ENCODE measurements around the gene RGS17. TPM values are rescaled to one million over a fixed set of nuclear protein-coding genes. Genes with fewer than 3 reads are reported as not detected.

RGS17 gene
- total RNA-seq, 6 experiments from 2014 or later = 0.02 to 0.24 (median 0.09) TPM; not detected in 1

DNA sequence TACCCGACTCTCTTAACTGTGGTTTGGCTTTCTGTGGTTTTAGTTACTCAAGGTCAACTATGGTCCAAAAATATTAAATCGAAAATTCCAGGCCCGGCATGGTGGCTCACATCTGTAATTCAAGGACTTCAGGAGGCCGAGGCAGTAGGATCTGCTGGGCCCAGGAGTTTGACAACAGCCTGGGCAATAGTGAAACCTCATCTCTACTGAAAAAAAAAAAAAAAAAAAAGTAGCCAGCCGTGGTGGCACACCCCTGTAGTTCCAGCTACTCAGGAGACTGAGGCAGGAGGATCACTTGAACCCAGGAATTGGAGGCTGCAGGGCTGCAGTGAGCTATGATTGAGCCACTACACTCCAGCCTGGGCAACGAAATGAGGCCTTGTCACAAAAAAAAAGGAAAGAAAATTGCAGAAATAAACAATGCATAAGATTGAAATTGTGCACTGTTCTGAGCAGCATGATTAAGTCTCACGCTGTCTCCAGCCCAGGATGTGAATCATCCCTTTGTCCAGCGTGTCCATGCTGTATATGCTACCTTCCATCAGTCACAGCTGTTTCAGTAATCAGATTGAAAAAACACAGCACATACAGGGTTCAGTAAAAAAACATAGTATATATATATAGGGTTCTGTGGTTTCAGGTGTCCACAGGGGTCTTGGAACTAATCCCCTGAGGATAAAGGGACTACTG, 40.7 kb downstream of the RGS17 start:
- peak overlapping the region; percentile 71 for H3K4me3 Mint-ChIP-seq
- no peaks in the 10 kb centered on the region for H3K27me3 Mint-ChIP-seq (ENCODE audit: insufficient read depth)
- TF ChIP-seq, protein P1, sequence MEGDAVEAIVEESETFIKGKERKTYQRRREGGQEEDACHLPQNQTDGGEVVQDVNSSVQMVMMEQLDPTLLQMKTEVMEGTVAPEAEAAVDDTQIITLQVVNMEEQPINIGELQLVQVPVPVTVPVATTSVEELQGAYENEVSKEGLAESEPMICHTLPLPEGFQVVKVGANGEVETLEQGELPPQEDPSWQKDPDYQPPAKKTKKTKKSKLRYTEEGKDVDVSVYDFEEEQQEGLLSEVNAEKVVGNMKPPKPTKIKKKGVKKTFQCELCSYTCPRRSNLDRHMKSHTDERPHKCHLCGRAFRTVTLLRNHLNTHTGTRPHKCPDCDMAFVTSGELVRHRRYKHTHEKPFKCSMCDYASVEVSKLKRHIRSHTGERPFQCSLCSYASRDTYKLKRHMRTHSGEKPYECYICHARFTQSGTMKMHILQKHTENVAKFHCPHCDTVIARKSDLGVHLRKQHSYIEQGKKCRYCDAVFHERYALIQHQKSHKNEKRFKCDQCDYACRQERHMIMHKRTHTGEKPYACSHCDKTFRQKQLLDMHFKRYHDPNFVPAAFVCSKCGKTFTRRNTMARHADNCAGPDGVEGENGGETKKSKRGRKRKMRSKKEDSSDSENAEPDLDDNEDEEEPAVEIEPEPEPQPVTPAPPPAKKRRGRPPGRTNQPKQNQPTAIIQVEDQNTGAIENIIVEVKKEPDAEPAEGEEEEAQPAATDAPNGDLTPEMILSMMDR (IDR thresholded peaks at IDR 0.05) = no peak
- H3K4me1 Mint-ChIP-seq (ENCODE audit: low read depth) = peaks cover 46% of the 10 kb centered on the region
- no peaks in the 10 kb centered on the region for H3K36me3 Mint-ChIP-seq (ENCODE audit: low read depth)
- DNase-seq = peak; percentile 66
- H3K9me3 Mint-ChIP-seq = no peaks in the 10 kb centered on the region
- peak overlapping the region; percentile 79 for H3K27ac Mint-ChIP-seq

DNA sequence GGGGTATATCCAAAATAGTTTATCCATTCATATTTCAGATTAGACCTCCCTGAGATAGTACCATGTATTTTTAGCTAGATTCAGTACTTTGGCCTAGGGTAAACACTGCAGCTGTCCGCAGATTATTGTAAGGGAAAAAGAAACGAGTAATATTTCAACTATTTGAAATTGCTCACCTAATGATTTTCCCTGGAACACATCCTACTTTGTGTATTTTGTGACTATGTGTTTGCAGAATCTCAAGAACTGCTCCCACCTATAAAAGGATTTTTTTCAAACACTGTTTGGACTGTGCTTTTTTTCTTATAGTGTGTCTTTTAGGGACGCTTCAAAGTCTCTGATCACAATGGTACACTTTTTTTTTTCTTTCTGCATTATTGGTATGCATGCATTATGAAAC, 42.3 kb downstream of the RGS17 start:
- TF ChIP-seq, protein P1 (IDR thresholded peaks at IDR 0.05) = no peak
- Mint-ChIP-seq H3K4me3 (no peak overlapping the region), H3K36me3 (ENCODE audit: low read depth) (no peaks in the 10 kb centered on the region), H3K9me3 (no peaks in the 10 kb centered on the region), H3K27ac (no peak overlapping the region), H3K27me3 (ENCODE audit: insufficient read depth) (no peaks in the 10 kb centered on the region), H3K4me1 (ENCODE audit: low read depth) (peaks cover 54% of the 10 kb centered on the region)
- DNase-seq = no peak

DNA sequence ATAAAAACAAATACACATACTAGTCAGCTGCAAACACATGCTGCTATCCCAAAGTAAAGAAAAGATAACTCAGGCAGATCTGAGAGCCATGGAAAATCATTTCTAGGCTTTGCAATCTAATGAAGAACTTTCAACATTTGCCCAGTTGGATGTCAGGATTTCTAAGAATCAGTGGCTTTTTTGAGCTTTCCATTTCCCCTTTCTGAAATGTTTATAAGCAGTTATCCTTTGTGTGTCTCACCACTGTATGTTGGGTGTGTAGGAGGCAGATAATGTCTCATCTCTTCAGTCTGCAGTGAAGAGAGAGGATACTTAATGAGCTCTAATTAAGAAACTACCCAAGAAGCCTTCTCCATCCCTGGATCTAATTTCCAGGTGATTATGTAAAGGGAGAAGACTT, 43.6 kb downstream of the RGS17 start:
- Mint-ChIP-seq H3K27ac (no peak overlapping the region), H3K9me3 (no peaks in the 10 kb centered on the region), H3K36me3 (ENCODE audit: low read depth) (no peaks in the 10 kb centered on the region), H3K4me3 (no peak overlapping the region), H3K27me3 (ENCODE audit: insufficient read depth) (no peaks in the 10 kb centered on the region), H3K4me1 (ENCODE audit: low read depth) (peaks cover 41% of the 10 kb centered on the region)
- TF ChIP-seq, protein P1 (IDR thresholded peaks at IDR 0.05) = no peak
- no peak for DNase-seq

DNA sequence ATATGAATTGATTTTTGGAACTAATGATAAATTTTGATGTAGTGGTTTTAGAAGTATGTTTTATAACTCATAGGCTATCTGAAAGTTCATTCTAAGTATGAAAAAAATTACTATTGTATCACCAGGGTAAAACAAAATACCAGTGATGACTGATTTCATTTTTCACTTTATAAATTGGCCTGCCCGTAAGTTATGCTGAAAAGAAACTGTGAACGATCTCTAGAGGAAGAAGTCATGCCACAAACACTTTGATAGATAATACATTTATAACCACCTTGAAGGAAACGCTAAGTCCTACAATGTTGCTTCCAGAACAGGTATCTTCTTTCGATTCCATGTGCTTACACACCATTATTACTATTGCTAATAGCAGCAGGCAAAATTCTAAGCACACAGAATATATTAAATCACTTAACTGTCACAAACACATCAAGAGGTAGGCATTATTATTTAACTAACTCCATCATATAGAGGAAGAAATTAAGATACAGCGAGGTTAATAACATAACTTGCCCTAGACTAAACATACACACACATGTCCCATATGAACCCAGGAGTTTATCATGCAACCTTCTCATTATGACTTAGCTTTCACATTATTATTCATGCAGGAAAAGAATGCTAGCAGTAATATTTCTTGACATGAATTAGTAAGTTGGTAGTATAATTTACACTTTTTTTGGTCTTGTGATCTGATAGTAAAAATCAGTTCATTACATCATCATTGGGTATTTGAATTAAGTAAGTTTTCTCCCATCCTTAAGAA, 44.7 kb downstream of the RGS17 start:
- Mint-ChIP-seq H3K36me3 (ENCODE audit: low read depth) (no peaks in the 10 kb centered on the region), H3K27me3 (ENCODE audit: insufficient read depth) (no peaks in the 10 kb centered on the region), H3K4me1 (ENCODE audit: low read depth) (peaks cover 35% of the 10 kb centered on the region), H3K9me3 (no peaks in the 10 kb centered on the region), H3K4me3 (no peak overlapping the region), H3K27ac (no peak overlapping the region)
- TF ChIP-seq, protein P1 (IDR thresholded peaks at IDR 0.05) = no peak
- no peak for DNase-seq

DNA sequence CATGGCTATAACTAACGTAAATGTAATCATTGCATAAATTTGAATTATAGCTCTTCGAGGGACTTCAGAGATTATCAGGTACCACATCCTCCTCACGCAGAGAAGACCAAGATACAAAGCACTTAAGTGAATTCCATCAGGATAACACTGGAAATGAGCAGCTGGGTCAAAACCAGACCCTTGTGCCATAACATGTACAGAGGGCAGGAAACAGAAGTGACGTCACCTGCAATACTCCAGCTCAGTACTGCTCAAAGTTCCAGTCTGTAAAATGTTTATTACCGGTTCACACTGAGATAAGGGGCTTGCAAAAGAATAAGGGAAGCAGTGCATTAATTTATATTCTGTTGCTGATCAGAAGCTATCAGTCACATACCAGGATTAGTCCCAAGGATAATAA, 45.8 kb downstream of the RGS17 start:
- Mint-ChIP-seq H3K27me3 (ENCODE audit: insufficient read depth) (no peaks in the 10 kb centered on the region), H3K36me3 (ENCODE audit: low read depth) (no peaks in the 10 kb centered on the region)

More for the DNA sequence above, 45.8 kb downstream of the RGS17 start:
- DNase-seq = no peak
- Mint-ChIP-seq H3K4me3 (no peak overlapping the region), H3K4me1 (ENCODE audit: low read depth) (peaks cover 23% of the 10 kb centered on the region), H3K27ac (no peak overlapping the region), H3K9me3 (no peaks in the 10 kb centered on the region)
- TF ChIP-seq, protein P1 (IDR thresholded peaks at IDR 0.05) = no peak
